KMS-11 (cell line): Measurements from ENCODE around the gene MACROD2.

Source experiments
- H2AFZ ChIP-seq: fragments of 200-600 bp; sonication (generic); 2 replicates; pipeline ENCODE4 v1.6.1; 2016; ENCODE audit warnings: antibody characterized with exemption, mixed run types, low read depth
- H3K27ac ChIP-seq: fragments of 200-600 bp; sonication (generic); 2 replicates; pipeline ENCODE4 v1.6.1; 2016; ENCODE audit warnings: mild to moderate bottlenecking, mixed run types
- H3K27me3 ChIP-seq: fragments of 200-600 bp; sonication (generic); 2 replicates; pipeline ENCODE4 v1.6.1; 2017; ENCODE audit warnings: mild to moderate bottlenecking, low read depth, mixed run types, moderate library complexity; ENCODE audit not compliant: insufficient read depth
- H3K36me3 ChIP-seq: fragments of 200-600 bp; sonication (generic); 2 replicates; pipeline ENCODE4 v1.6.1; 2017; ENCODE audit warnings: mild to moderate bottlenecking, mixed run types; ENCODE audit not compliant: insufficient read depth
- H3K4me1 ChIP-seq: fragments of 200-600 bp; sonication (generic); 2 replicates; pipeline ENCODE4 v1.6.1; 2016; ENCODE audit warnings: mild to moderate bottlenecking, low read depth, mixed run types; ENCODE audit not compliant: poor library complexity, severe bottlenecking
- H3K4me2 ChIP-seq: fragments of 200-600 bp; sonication (generic); 2 replicates; pipeline ENCODE4 v1.7.0; 2016; ENCODE audit warnings: mild to moderate bottlenecking, mixed run types
- H3K4me3 ChIP-seq: fragments of 200-600 bp; sonication (generic); IDR thresholded peaks from 2 replicates; pipeline ENCODE4 v1.6.1; 2017; ENCODE audit warnings: low read depth, low read length, mixed read lengths; ENCODE audit not compliant: insufficient read depth
- H3K79me2 ChIP-seq: fragments of 200-600 bp; sonication (generic); 2 replicates; pipeline ENCODE4 v1.6.1; 2016; ENCODE audit warnings: low read depth, mixed run types; ENCODE audit not compliant: insufficient read depth
- H3K9ac ChIP-seq: fragments of 200-600 bp; sonication (generic); 2 replicates; pipeline ENCODE4 v1.6.1; 2016; ENCODE audit warnings: mild to moderate bottlenecking, mixed run types
- H4K20me1 ChIP-seq: fragments of 200-600 bp; sonication (generic); 2 replicates; pipeline ENCODE4 v1.6.1; 2016; ENCODE audit warnings: mild to moderate bottlenecking, mixed run types; ENCODE audit not compliant: insufficient read depth
- TF ChIP-seq, protein P1 (sequence below): fragments of 200-600 bp; sonication (generic); conservative IDR thresholded peaks from 2 replicates; pipeline ENCODE4 v1.6.1; 2017; ENCODE audit warnings: low read depth, mild to moderate bottlenecking, antibody characterized with exemption, low read length, moderate library complexity, mixed read lengths

The MACROD2 gene

DNA sequence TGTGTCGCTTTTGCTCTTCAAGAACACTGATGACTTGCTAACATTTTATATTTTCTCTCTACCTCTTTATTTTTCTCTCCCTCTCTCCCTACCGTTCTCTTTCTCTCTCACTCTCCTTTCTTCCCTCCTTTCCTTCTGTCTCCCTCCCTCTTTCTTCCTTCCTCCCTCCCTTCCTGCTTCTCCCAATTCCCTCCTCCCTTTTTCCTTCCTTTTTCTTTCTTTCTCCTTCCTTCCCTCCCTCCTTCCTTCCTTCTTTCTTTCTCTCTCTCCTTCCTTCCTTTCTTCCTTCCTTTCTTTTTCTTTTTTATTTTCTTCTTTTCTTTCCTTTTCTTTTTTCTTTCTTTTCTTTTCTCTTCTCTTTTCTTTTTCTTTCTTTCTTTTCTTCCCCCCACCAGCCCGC, 1511.8 kb downstream of the MACROD2 start:
- Histone ChIP-seq H3K4me3 (no peak overlapping the region), H3K9ac (no peak overlapping the region), H3K36me3 (no peaks in the 10 kb centered on the region), H2AFZ (no peak overlapping the region), H4K20me1 (no peaks in the 10 kb centered on the region), H3K27me3 (no peaks in the 10 kb centered on the region), H3K4me2 (no peak overlapping the region), H3K27ac (no peak overlapping the region), H3K4me1 (no peaks in the 10 kb centered on the region), H3K79me2 (no peaks in the 10 kb centered on the region)
- TF ChIP-seq, protein P1, sequence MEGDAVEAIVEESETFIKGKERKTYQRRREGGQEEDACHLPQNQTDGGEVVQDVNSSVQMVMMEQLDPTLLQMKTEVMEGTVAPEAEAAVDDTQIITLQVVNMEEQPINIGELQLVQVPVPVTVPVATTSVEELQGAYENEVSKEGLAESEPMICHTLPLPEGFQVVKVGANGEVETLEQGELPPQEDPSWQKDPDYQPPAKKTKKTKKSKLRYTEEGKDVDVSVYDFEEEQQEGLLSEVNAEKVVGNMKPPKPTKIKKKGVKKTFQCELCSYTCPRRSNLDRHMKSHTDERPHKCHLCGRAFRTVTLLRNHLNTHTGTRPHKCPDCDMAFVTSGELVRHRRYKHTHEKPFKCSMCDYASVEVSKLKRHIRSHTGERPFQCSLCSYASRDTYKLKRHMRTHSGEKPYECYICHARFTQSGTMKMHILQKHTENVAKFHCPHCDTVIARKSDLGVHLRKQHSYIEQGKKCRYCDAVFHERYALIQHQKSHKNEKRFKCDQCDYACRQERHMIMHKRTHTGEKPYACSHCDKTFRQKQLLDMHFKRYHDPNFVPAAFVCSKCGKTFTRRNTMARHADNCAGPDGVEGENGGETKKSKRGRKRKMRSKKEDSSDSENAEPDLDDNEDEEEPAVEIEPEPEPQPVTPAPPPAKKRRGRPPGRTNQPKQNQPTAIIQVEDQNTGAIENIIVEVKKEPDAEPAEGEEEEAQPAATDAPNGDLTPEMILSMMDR = no peak

DNA sequence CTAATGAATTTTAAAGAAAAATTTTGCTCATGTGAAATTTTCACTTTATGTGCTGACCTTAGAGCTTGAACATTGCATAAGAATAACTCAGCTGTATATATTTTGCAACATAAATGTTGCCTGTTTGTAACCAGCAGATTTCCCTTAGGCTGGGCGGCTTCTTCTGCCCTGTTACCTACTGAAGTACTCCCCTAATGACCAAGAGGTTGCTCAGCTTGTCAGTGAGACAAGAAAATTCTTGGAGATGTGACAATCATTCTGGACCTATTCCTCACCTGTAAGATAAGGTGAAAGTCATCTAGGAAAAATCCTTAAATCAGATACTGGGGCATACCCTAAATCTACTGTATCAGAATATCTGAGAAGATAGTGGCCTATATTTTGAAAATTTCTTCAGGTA, 1516.2 kb downstream of the MACROD2 start:
- Histone ChIP-seq H4K20me1 (no peaks in the 10 kb centered on the region), H3K4me2 (no peak overlapping the region), H3K36me3 (no peaks in the 10 kb centered on the region), H3K4me3 (no peak overlapping the region), H3K79me2 (no peaks in the 10 kb centered on the region), H3K27ac (no peak overlapping the region), H3K4me1 (no peaks in the 10 kb centered on the region), H3K27me3 (no peaks in the 10 kb centered on the region), H3K9ac (no peak overlapping the region), H2AFZ (no peak overlapping the region)
- TF ChIP-seq, protein P1 = no peak

DNA sequence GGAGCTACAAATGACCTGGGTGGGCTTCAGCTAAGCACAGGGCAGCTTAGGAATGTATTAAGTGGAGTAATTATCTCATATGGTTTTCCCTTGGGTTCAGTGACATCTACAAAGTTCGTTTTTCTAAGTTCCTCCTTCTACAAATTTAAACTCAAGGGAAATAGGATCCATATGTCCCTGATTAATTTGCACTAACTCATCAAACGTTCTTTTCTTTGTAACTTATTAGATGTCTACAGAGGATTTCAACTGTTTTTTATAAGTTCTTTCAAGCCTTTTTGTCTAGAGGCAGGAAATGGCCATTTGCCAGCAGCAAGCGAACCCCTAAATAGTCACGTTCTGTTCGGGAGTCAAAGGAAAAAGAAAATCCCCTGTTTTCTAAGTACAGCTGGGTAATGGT, 1517.6 kb downstream of the MACROD2 start:
- Histone ChIP-seq H3K27ac (no peak overlapping the region), H3K36me3 (no peaks in the 10 kb centered on the region), H4K20me1 (no peaks in the 10 kb centered on the region), H2AFZ (no peak overlapping the region), H3K4me3 (no peak overlapping the region), H3K27me3 (no peaks in the 10 kb centered on the region), H3K4me1 (no peaks in the 10 kb centered on the region), H3K9ac (no peak overlapping the region), H3K79me2 (no peaks in the 10 kb centered on the region), H3K4me2 (no peak overlapping the region)
- TF ChIP-seq, protein P1 = no peak

DNA sequence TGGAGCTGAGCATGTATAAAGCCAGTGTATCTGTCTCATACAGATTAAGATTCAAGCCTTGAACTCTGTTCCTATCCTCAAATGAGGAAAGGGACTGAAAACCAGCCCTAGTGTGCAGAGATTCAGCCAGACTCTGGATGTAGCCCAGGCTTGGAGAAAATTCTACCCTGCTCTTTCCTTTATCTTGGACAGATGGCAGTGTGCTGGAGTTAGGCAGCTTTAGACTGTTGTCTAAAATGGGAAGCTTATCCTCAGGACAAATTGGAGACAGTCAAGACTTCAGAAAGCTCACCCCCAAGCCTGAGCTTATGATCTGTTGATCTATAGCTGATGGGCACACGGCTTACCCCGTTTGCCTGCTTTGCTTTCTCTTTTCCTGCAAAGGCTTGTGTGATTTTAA, 1520.4 kb downstream of the MACROD2 start:
- Histone ChIP-seq H3K79me2 (no peaks in the 10 kb centered on the region), H3K27me3 (no peaks in the 10 kb centered on the region), H3K4me3 (no peak overlapping the region), H3K4me1 (no peaks in the 10 kb centered on the region), H2AFZ (no peak overlapping the region), H3K36me3 (no peaks in the 10 kb centered on the region), H3K4me2 (no peak overlapping the region), H3K27ac (no peak overlapping the region), H4K20me1 (no peaks in the 10 kb centered on the region), H3K9ac (no peak overlapping the region)
- TF ChIP-seq, protein P1 = no peak
